WTC11 (cell line): Measurements from ENCODE around the gene BCAS3. TPM values are rescaled to one million over a fixed set of nuclear protein-coding genes. Genes with fewer than 3 reads are reported as not detected.
A peak's percentile ranks its signal among the peaks of the same experiment; 100 is the strongest.

Experiments
- ATAC-seq: fragments of 200-7000 bp; cut with Tn5 transposase; 2 replicates; pipeline ENCODE4 v1.10.0; 2021; ENCODE audit warnings: mild to moderate bottlenecking, moderate library complexity
- CTCF ChIA-PET: fragments of 300-600 bp; sonication (Branson Sonifier 250); formaldehyde crosslinking; loops from one replicate; lab custom pipeline; 2021; ENCODE audit warnings: antibody characterized with exemption; lab: Charles Lee
- POLR2A ChIA-PET: fragments of 350-600 bp; sonication (Branson Sonifier 250); formaldehyde crosslinking; loops from one replicate; lab custom pipeline; 2021; ENCODE audit warnings: antibody characterized with exemption; lab: Charles Lee
- DNase-seq: peaks from one replicate; pipeline ENCODE4 v3.0.0; 2021; ENCODE audit warnings: low spot score
- H3K27ac Mint-ChIP-seq: 2 replicates; pipeline ENCODE4 v1.8.0; 2021; ENCODE audit warnings: mixed read lengths
- H3K27me3 Mint-ChIP-seq: 2 replicates; pipeline ENCODE4 v1.8.0; 2021; ENCODE audit warnings: low read depth, mild to moderate bottlenecking, moderate library complexity, mixed read lengths
- H3K36me3 Mint-ChIP-seq: 2 replicates; pipeline ENCODE4 v1.8.0; 2021; ENCODE audit warnings: mixed read lengths
- H3K4me1 Mint-ChIP-seq: 2 replicates; pipeline ENCODE4 v1.8.0; 2022; ENCODE audit warnings: mixed read lengths
- H3K4me3 Mint-ChIP-seq: 2 replicates; pipeline ENCODE4 v1.8.0; 2021; ENCODE audit warnings: mild to moderate bottlenecking, moderate library complexity, mixed read lengths
- H3K9me3 Mint-ChIP-seq: 2 replicates; pipeline ENCODE4 v1.8.0; 2021; ENCODE audit warnings: mixed read lengths
- ARID4B ChIP-seq: sonication (generic); formaldehyde crosslinking; IDR thresholded peaks from 2 replicates; pipeline ENCODE4 v1.8.0; 2023; ENCODE audit warnings: missing genetic modification reagents, mild to moderate bottlenecking, borderline replicate concordance
- ATF1 ChIP-seq: sonication (generic); formaldehyde crosslinking; IDR thresholded peaks from 2 replicates; pipeline ENCODE4 v1.8.1; 2023; ENCODE audit warnings: mild to moderate bottlenecking, moderate library complexity, missing genetic modification reagents
- ELF4 ChIP-seq: sonication (generic); formaldehyde crosslinking; IDR thresholded peaks from 2 replicates; pipeline ENCODE4 v1.8.1; 2022; ENCODE audit warnings: low read depth, mild to moderate bottlenecking, moderate library complexity, missing genetic modification reagents
- ETV6 ChIP-seq: sonication (generic); formaldehyde crosslinking; IDR thresholded peaks from 2 replicates; pipeline ENCODE4 v1.8.1; 2022; ENCODE audit warnings: mild to moderate bottlenecking, missing genetic modification reagents
- FOXJ3 ChIP-seq: sonication (generic); formaldehyde crosslinking; IDR thresholded peaks from 2 replicates; pipeline ENCODE4 v1.9.0; 2021; ENCODE audit warnings: missing genetic modification reagents, mild to moderate bottlenecking, borderline replicate concordance
- GRHL2 ChIP-seq: fragments of 250-450 bp; sonication (Bioruptor Pico); IDR thresholded peaks from 2 replicates; pipeline ENCODE4 v1.8.0; 2022; ENCODE audit warnings: mild to moderate bottlenecking, moderate library complexity; ENCODE audit not compliant: insufficient replicate concordance, severe bottlenecking
- TCF7 ChIP-seq: sonication (generic); formaldehyde crosslinking; IDR thresholded peaks from 2 replicates; pipeline ENCODE4 v1.8.0; 2022; ENCODE audit warnings: mild to moderate bottlenecking, low read depth, missing genetic modification reagents, moderate library complexity
- TP53 ChIP-seq: sonication (generic); formaldehyde crosslinking; IDR thresholded peaks from 2 replicates; pipeline ENCODE4 v1.8.1; 2023; ENCODE audit warnings: mild to moderate bottlenecking, missing genetic modification reagents
- USF1 ChIP-seq: sonication (generic); formaldehyde crosslinking; IDR thresholded peaks from 2 replicates; pipeline ENCODE4 v1.8.0; 2022; ENCODE audit warnings: mild to moderate bottlenecking, missing genetic modification reagents
- ZBTB21 ChIP-seq: sonication (generic); formaldehyde crosslinking; IDR thresholded peaks from 2 replicates; pipeline ENCODE4 v1.8.1; 2023; ENCODE audit warnings: mild to moderate bottlenecking, missing genetic modification reagents, borderline replicate concordance
- ZNF317 ChIP-seq: sonication (generic); formaldehyde crosslinking; IDR thresholded peaks from 2 replicates; pipeline ENCODE4 v1.8.1; 2023; ENCODE audit warnings: low read depth, mild to moderate bottlenecking, moderate library complexity, missing genetic modification reagents, borderline replicate concordance
- ZNF532 ChIP-seq: fragments of 250-450 bp; sonication (Bioruptor Pico); IDR thresholded peaks from 2 replicates; pipeline ENCODE4 v1.9.0; 2021; ENCODE audit warnings: mild to moderate bottlenecking, borderline replicate concordance
- total RNA-seq: library from RNA; stranded (reverse); gene quantifications from 3 replicates; pipeline ENCODE4 v1.2.3, GENCODE V29; 2021
- TF ChIP-seq, protein P1 (sequence below): sonication (generic); formaldehyde crosslinking; IDR thresholded peaks from 2 replicates; pipeline ENCODE4 v1.8.1; 2023; ENCODE audit warnings: mild to moderate bottlenecking, missing genetic modification reagents
- TF ChIP-seq, protein P2 (sequence below): fragments of 250-450 bp; sonication (Bioruptor Pico); IDR thresholded peaks from 2 replicates; pipeline ENCODE4 v2.1.2; 2022; ENCODE audit warnings: mild to moderate bottlenecking, moderate library complexity
- TF ChIP-seq, protein P3 (sequence below): sonication (generic); formaldehyde crosslinking; IDR thresholded peaks from 2 replicates; pipeline ENCODE4 v1.8.1; 2023; ENCODE audit warnings: mild to moderate bottlenecking, missing genetic modification reagents, moderate library complexity

The BCAS3 gene
- total RNA-seq, 1 experiment from 2014 or later, result 15.5 TPM

DNA sequence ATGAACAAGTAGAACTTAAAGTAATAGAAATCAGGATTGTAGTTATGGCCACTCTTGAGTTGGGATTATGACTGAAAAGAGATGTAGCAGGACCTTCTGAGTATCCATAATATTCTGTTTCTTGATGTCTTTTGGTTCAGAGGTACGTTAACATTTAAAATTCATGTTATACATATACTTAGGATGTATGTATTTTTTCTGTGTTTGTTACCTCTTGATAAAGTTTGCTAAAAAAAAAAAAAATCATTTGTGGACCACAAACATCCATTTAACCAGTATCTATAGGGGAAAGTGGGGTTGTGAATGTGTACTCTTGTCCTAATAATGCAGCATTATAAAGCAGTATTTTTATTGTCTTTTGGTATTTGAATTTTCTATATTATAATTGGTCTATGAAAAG, 65.6 kb downstream of the BCAS3 start:
- ATAC-seq (no peak), DNase-seq (no peak)
- no peak overlapping the region for H3K4me3 Mint-ChIP-seq
- H3K9me3 Mint-ChIP-seq, result no peaks in the 10 kb centered on the region
- no peaks in the 10 kb centered on the region for H3K36me3 Mint-ChIP-seq
- H3K27me3 Mint-ChIP-seq, result no peaks in the 10 kb centered on the region
- ChIA-PET CTCF (interaction anchor here (1.0 to 2.0 kb wide), 2 partner anchors 23 to 228 kb away, joined by 4 to 7 read pairs; no protein-coding TSS in a partner anchor), POLR2A (no interaction called here)
- H3K27ac Mint-ChIP-seq, result peak overlapping the region; percentile 61; the same call in 1 of the 2 replicates
- H3K4me1 Mint-ChIP-seq, result peaks cover 32% of the 10 kb centered on the region
- TF ChIP-seq ETV6, result no peak
- TF ChIP-seq ARID4B (CRISPR knock-in tag), result no peak
- TF ChIP-seq USF1 (CRISPR knock-in tag), result no peak
- no peak for TF ChIP-seq ZNF317
- no peak for TF ChIP-seq ATF1 (CRISPR knock-in tag)
- TF ChIP-seq TCF7 (CRISPR knock-in tag), result no peak
- TF ChIP-seq, protein P1, sequence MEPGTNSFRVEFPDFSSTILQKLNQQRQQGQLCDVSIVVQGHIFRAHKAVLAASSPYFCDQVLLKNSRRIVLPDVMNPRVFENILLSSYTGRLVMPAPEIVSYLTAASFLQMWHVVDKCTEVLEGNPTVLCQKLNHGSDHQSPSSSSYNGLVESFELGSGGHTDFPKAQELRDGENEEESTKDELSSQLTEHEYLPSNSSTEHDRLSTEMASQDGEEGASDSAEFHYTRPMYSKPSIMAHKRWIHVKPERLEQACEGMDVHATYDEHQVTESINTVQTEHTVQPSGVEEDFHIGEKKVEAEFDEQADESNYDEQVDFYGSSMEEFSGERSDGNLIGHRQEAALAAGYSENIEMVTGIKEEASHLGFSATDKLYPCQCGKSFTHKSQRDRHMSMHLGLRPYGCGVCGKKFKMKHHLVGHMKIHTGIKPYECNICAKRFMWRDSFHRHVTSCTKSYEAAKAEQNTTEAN (CRISPR knock-in tag), result no peak
- TF ChIP-seq, protein P2, sequence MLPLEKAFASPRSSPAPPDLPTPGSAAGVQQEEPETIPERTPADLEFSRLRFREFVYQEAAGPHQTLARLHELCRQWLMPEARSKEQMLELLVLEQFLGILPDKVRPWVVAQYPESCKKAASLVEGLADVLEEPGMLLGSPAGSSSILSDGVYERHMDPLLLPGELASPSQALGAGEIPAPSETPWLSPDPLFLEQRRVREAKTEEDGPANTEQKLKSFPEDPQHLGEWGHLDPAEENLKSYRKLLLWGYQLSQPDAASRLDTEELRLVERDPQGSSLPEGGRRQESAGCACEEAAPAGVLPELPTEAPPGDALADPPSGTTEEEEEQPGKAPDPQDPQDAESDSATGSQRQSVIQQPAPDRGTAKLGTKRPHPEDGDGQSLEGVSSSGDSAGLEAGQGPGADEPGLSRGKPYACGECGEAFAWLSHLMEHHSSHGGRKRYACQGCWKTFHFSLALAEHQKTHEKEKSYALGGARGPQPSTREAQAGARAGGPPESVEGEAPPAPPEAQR (CRISPR knock-in tag), result no peak
- TF ChIP-seq, protein P3, sequence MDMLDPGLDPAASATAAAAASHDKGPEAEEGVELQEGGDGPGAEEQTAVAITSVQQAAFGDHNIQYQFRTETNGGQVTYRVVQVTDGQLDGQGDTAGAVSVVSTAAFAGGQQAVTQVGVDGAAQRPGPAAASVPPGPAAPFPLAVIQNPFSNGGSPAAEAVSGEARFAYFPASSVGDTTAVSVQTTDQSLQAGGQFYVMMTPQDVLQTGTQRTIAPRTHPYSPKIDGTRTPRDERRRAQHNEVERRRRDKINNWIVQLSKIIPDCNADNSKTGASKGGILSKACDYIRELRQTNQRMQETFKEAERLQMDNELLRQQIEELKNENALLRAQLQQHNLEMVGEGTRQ (CRISPR knock-in tag), result no peak
- TF ChIP-seq FOXJ3, result no peak
- no peak for TF ChIP-seq ZBTB21 (CRISPR knock-in tag)

DNA sequence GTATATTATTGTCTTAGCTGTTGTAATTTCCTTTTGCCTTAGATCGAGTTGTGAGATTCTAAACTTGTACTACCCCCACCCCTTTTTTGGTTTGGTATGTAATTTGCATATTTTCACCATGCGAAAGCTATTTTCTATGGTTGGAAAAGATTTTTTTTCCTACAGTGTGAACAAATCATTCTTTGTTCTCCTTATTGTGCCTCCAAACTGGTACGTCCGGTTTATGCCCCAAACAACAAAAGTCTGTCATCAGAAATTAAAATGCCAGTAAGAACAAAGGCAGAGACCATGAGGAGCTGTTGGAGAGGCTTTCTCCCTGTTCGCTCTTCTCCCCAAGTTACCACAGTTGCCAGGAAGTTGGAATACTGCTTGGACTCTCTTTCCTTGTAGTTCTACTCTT, 66.1 kb downstream of the BCAS3 start:
- peak overlapping the region; percentile 61 for H3K27ac Mint-ChIP-seq
- POLR2A ChIA-PET, result interaction anchor here (0.6 kb wide), 1 partner anchor 841 kb away, joined by 3 read pairs; no protein-coding TSS in a partner anchor
- CTCF ChIA-PET, result interaction anchor here (1.0 to 2.0 kb wide), 2 partner anchors 23 to 228 kb away, joined by 4 to 7 read pairs; no protein-coding TSS in a partner anchor
- H3K4me1 Mint-ChIP-seq, result peaks cover 34% of the 10 kb centered on the region
- H3K9me3 Mint-ChIP-seq, result no peaks in the 10 kb centered on the region
- ATAC-seq (peak; percentile 48), DNase-seq (no peak)
- TF ChIP-seq ELF4 (CRISPR knock-in tag) (no peak), GRHL2 (CRISPR knock-in tag) (no peak), ZBTB21 (CRISPR knock-in tag) (no peak), ZNF532 (CRISPR knock-in tag) (no peak), TP53 (CRISPR knock-in tag) (no peak)
- H3K36me3 Mint-ChIP-seq, result no peaks in the 10 kb centered on the region
- no peaks in the 10 kb centered on the region for H3K27me3 Mint-ChIP-seq
- H3K4me3 Mint-ChIP-seq, result peak overlapping the region; percentile 39
